Measurements from ENCODE around the gene CAMTA1.

Gene CAMTA1

DNA sequence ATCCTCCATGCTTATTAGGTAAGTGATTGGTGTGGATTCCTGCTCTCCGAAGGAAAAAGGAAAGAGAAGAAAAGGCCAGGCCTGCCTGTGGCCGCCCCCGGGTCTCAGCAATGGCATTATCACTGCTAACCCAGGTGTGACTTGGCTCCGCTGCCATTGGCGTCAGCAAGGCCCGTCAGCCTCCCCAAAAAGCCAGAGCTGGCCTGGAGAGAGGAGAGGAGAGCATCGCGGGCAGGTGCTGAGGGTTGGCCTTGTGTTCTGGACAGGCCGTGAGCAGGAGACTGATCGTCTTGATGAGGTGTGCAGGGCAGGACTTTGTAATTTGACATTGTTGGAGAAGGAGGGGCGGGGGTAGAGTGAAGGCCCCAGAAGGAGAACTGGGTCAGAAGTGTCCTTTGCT is 186.4 kb downstream of the CAMTA1 start:
- DNase-seq (ENCODE audit: low read depth in 3 of 3), result no peak

DNA sequence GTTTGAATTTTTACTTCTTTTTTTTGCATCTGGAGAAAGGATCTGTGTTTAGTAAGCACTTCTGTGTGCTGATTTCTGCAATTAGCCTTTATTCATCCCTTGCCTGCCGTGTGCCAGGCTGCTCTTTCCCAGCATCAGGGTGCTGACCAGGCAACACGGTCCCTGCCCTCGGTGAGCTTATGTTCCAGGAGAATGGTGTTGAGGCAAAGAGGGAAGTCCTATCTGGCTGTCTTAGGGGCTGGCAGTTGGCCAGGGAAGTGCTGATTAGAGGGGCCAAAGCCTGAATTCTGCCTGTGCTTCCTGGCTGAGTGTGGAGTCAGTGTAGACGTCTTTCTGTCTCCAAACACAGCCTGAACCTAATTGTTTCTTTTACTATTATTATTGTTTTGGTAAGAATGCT is 187.1 kb downstream of the CAMTA1 start:
- DNase-seq (ENCODE audit: low read depth in 3 of 3), result no peak

DNA sequence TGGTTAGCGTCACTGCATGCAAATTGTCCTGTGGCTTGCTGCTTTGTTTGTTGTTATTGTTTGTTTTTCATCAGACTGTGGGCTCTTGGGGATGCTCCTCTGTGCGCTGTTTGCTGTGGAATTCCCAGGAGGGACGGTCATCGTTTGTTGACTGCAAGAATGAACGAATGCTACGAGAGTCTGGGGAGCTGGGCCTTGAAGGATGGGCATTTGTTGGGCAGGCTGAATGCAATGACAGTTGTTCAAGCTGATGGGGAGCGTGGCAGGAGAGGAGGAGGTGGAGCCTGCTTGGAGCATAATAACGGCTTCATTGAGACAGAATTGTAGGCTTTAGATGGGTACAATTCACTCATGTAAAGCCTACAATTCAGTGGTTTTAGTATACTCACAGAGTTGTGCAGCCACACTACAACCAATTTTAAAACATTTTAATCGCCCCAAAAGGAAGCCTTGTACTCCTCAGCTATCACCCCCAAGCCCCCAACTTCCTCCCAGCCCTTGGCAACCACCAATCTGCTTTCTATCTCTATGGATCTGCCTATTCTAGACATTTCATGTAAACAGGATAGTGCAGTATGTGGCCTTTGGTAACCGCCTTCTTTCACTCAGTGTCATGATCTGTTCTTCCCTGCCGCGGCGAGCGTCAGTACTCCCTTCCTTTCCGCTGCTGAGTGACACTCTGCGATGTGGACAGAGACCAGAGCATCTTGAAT is 190.2 kb downstream of the CAMTA1 start:
- no peak for DNase-seq (ENCODE audit: low read depth in 3 of 3)

DNA sequence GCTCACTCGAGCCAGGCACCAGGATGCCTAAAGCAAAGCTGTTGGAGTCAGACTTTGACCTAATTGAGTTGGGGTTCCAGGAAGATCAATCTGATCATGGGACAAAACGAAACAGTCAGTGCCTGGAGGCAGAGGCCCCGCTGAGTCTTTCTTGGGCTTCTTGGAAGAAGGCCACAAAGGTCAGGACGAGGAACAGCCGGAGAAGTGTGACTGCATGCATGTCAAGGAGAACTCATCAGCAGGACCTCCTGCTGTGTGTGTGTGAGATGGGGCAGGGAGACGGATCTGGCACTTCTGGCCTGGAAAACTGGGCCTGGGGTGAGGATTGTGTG is 190.8 kb downstream of the CAMTA1 start:
- no peak for DNase-seq (ENCODE audit: low read depth in 3 of 3)

DNA sequence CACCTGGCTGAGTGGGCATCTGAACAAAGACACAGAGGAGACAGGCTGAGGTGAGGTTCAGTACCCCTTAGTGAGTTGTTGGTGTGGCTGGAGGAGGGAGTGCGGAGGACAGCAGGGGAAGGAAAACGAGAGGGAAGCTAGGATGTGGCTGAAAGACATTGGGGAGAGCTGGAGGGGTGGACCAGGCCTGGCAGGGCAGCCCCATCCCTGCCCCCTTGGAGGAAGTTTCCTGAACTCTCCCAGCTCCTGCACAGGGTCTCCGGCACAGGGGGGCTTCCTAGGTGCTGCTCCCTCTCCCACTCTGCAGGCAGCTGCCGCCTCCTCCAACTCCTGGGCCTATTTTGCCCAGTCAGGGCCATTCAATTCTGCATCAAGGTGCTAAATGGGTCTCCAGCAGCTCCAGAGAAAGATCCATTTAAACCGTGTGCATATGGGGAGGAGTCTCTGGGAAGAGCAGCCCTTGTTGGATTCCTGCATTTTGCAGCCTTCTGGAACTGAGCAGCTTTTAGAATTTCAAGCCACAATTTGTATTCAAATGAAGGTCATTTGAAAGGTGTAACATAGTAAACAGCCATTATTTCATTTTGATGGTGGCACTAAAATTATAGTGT is 193.9 kb downstream of the CAMTA1 start:
- DNase-seq (ENCODE audit: low read depth in 3 of 3), result no peak

DNA sequence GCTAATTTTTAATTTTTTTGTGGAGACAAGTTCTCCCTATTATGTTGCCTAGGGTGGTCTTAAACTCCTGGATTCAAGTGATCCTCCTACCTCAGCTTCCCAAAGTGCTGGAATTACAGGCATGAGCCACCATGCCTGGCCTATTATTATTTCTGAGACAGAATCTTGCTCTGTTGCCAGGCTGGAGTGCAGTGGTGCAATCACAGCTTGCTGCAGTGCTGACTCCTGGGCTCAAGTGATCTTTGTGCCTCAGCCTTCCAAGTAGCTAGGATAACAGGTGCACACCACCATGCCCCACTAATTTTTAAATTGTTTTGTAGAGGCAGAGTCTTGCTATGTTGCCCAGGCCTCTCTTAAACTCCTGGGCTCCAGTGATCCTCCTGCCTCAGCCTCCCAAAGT is 196.3 kb downstream of the CAMTA1 start:
- DNase-seq (ENCODE audit: low read depth in 3 of 3), result no peak

DNA sequence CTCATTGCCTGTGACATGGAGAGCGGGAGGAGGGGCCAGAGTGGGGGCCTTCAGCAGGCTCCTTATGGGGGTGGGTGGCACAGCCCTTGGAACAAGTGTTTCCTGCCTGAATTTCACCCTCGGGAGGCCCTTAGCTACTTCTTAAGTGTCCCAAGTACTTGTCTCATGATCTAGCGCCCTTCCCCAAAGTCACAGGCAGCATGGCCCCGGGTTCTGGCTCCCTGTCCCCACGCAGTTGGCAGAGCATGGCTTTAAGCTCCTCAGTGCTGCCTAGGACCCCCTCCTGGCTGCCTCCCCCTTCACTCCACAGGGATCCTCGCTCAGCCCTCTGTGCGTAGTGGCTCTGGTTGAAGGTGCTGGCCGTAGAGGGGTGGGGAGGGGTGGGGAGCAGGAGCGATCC is 197.2 kb downstream of the CAMTA1 start:
- DNase-seq (ENCODE audit: low read depth in 3 of 3), result no peak

DNA sequence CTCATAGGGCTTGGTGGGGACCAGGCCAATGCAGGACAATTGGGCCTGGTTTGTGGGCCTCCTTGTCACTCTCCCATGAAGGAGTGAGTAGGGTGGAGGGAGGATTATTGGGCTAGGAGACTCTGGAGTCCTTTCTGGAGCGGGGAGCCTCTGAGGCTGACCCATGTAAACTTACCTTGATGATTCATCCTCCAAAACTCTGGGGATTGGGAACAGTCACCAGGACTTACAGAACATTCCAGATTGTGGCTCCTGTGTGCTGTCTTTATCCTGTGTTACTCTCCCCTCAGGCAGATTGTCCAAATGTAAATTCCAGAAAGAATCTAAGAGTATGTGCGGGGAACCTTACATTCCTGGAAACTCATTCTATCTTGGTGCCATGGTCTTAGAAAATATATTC is 197.6 kb downstream of the CAMTA1 start:
- DNase-seq (ENCODE audit: low read depth in 3 of 3), result no peak

DNA sequence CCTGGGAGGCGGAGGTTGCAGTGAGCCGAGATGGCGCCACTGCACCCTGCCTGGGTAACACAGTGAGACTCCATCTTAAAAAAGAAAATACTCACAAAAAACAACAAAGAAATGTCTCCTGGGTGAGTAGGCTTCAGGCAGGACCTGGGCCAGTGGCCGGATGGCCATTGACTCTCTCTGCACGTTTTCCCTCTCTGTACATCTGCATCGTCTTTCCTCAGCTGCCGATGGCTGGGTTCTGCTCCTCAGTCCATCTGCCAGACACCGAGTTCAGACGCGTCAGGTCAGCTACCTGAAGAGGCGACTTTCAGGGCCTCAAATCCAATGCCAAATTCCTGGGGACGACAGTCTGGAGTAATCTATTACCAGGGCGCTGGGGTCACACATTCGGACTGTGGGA is 199.3 kb downstream of the CAMTA1 start:
- no peak for DNase-seq (ENCODE audit: low read depth in 3 of 3)

DNA sequence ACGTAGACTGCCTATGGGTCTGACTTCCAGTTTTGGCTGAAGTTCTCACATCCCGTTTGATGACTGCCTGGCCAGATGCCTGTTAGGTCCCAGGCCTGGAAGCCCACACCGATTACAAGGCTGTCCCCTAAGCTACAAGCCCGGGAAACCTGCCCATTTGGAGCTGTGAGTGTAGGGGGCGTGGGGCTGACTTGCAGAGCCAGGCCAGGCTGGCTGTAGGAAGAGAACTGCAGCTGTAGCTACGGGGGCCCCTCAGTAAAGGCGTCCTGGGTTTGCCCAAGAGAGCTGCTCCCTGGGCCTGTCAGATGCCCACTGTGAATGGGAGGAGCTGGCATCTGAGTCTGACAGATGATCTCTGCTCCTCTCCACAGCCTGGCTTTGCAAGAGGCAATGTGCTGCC is 199.7 kb downstream of the CAMTA1 start:
- no peak for DNase-seq (ENCODE audit: low read depth in 3 of 3)

DNA sequence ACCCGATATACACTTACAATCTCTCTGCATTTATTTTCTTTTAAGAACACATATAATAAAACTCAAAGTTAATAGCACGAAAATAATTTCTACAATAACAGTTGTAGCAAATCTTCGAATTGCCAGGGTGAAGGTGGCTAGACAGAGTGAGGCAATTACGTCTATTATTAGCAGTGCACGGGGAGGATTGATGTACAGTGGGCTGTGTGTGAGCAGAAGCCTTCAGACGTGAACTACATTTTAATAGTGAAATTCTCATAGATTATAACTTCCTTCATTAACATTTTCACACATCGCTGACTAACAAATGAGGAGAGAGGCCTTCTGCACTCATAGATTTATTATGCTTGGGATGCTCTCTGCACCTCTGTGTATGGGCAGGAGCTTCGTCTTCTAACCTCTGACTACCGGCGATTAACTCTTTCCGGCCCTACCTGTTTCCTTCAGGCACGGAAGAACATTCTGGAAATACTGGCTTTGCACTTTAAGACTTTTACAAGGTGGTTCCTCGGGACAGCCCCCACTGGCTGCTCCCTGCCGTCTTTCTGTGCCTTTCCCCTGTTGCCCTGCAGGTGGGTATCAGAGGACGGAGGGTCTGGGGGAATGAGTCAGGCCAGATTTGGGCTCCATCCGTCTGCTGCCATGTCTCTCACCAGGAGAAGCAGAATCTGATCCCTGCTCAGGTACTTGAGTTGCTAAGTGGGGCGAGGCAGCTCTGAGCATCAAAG is 200.5 kb downstream of the CAMTA1 start:
- no peak for DNase-seq (ENCODE audit: low read depth in 3 of 3)

DNA sequence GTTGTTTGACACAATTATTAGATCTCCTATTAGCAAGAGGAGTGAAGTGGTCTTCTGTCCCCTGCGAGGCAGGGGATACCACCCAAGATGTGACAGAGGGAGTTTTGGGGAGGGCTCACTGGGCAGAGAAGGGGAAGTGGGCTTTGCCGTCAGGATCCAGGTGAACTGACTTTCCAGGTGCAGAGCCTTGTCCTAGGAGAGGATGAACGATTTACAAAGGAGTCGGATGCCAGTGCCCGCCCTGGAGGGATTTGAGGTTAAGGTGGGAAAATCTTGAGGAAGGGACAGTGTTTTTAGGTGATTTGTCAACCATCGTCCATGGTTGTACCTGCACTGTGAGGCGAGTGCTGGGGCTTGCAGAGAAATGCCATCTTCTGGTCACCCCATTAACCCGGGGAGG is 201.0 kb downstream of the CAMTA1 start:
- DNase-seq (ENCODE audit: low read depth in 3 of 3), result no peak

DNA sequence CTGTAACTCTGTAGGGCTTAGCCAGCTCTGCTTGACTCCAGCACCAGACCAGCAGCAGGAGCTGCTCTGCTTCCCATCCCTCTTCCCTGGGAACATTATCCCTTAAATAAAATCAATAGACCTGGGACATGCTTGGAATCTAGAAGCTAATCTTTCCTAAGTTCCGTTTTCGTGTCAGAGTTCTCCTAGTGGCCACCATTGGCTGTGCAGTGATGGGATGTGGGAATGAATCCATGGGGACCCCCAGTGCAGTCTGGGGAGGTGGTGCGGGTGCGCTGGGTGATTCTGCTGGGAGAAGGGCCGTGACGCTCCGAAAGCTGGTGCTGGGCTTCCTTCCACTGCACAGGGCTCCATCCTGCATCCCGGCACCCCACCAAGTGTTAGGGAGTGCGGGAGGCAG is 202.7 kb downstream of the CAMTA1 start:
- no peak for DNase-seq (ENCODE audit: low read depth in 3 of 3)

DNA sequence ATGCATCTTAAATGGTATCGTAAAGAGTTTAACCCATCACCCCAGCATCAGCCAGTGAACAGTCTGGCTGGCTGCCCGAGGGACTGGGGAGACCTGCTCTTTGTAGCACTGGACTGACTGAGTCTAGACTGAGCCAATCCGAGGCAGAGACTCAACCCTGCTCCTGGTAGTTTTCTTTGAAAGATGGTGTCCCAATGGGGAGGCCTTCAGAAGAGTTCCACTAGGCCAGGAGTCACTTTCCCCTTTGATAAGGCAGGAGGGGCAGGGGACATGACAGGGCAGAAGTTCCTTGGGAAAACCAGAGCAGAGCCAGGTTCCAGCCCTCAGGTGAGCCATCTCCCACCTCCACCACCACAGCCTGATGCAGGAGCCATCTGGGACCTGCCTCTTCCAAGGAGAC is 203.5 kb downstream of the CAMTA1 start:
- no peak for DNase-seq (ENCODE audit: low read depth in 3 of 3)

DNA sequence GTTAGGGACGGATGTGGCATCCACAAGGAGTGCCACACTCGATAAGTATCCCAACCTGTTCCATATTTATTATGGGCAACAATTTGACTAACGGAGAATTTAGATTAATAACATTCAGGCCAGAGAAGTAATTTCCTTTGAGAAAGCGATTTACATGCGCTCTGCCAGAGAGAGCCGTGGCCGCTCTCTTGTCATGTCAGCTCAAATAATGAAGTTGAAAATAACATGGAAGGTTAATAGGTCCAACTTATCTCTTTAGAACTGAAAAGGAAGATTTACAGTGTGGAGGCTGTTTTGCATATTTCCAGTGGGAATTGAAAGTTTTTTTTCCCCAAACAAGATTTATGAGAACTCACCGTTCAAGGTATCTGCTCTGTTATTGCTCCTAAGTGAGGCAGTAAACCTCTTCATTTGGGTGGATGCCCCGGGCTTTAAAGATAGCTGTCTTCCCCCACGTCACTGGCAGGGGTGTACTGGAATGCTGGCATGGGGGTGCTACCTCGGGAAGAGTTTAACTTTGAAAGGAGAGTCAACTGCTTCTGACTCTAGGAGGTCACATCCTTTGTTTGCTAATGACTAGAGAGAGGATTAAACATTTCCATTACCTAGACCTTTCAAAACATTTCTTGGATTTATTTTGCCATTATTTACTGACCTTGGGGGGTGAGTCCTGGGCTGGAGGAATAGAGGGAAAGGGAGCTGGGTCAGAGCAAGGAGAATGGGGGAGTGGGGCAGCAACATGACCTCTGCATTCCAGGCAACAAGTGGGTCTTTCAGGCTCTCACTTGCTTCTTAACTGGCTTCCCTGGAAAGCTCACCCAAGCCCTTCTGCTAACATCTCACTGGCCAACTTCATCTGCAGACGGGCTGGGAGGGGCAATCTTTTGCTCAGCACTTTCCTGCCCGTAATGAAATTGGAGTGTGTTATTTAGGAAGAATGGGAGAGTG is 204.2 kb downstream of the CAMTA1 start:
- no peak for DNase-seq (ENCODE audit: low read depth in 3 of 3)

DNA sequence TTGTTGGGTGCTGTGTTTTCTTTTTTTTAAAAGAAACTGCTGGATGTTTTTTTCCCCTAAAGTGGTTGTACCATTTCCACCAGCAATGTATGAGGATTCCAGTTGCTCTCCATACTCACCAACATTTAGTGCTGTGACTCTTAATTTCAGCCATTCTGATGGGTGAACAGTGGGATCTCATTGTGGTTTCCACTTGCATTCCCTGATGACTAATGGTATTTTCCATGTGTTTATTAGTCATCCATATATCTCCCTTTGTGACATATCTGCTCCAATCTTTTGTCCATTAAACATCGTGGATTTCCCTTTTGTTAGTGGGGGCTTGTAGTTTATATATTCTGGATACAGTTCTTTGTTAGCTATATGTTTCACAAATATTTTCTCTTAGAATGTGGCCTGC is 206.0 kb downstream of the CAMTA1 start:
- no peak for DNase-seq (ENCODE audit: low read depth in 3 of 3)

DNA sequence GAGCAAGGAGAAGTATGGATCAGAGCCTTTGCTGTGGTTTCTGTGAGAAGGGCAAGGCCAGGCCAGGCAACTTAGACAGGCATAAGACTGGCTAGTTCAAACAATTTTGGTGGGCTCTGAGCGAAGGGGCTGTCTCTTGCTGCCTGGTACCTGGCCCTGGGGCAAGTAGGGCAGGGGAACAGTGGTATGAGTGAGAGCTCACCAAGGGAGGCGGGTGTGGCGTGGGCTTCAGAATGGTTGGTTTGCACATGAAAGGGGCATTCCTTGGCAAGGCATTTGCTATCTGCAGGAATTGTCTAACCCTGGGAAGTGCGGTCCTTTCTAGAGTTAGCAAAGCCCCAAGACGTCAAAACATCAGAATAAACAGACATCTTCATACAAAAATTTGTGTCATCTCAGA is 210.5 kb downstream of the CAMTA1 start:
- no peak for DNase-seq (ENCODE audit: low read depth in 3 of 3)

DNA sequence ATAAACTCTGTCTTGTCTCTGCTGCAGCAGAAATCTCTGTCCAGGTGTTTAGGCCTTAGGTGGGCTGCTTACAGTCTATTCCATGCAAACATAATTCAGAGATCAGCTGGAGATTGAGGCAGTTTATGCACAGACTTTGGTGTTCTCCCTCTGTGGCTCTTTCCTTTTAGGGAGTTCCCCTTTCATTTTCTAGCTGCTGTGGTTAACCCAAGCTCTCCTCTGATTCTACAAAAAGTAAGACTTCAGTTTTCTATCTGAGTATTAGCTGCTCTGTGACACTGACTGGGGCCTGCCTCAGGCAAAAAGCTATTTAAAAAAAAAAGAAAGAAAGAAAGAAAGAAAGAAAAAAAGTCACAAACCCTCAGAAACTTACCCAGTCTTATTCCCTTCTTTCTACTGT is 211.1 kb downstream of the CAMTA1 start:
- no peak for DNase-seq (ENCODE audit: low read depth in 3 of 3)

DNA sequence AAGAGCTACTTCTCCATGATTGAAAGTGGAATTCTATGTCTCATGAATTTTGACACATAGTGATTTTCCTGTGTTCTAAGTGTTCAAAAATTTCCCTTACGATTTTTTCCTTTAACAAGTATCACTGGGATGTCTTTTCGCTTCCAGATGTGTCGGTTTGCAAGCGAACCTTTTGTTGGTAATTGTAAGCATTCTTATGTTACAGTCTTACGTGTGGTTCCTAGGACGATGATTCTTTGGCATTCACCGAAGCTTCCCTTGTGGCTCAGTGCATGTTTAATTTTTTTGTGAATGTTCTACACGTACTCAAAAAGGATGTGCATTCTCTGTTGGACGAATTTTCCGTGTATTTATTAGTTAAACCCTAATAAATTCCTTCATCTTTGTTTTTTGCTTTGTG is 211.6 kb downstream of the CAMTA1 start:
- no peak for DNase-seq (ENCODE audit: low read depth in 3 of 3)

DNA sequence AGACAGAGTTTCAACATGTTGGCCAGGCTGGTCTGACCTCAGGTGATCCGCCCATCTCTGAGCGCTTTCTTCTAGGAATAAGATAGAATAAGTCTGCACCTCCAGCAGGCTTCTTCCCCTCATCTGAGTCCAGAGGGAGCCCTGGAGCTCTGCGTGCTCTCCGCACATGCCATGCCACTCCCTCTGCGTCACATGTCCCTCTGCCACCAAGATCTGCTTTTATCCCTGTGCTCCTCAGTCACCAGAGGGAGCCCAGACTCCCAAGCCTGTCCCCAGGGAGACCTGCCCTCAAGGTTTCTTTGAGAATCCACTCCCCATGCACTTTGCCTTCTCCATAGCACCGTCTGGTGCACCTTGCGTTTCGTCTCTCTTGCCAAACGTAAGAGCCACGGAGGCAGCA is 213.0 kb downstream of the CAMTA1 start:
- DNase-seq (ENCODE audit: low read depth in 3 of 3), result no peak

DNA sequence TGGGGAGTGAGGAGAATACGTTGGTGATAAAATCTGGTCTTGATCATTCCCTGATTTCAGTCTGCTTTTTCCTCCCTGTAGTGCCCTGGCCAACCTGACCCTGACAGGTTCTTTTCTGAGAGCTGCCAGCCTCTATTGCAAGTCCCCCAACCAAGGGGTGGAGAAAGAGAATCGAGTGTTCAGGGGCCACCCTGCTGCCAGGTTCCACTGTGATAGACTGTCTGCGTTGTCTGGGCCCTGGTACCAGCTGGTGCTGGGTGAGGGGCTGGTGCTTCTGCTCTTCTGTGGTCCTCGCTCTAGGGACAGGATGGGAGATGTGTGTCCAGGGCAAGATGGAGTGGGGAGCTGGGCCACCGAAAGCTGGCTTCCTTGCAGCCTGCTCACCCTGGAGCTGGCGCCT is 214.6 kb downstream of the CAMTA1 start:
- no peak for DNase-seq (ENCODE audit: low read depth in 3 of 3)

DNA sequence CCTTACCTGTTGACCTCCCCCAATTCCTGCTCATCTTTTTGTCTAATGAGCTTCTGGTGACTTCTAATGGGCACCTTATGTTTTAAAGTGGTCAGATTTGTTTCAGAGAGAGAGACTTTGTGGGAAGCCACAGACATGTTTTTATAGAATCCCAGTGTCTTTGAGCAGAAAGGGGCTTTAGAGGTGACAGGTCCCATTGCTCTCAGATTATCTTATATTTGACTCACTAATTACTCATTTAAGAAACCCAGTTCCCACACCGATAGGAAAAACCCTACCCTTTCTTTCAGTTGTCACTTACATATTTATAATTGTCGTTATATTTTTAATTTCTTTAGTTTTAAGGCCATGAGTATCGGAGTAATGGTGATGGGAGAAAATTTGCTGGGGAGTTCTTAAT is 215.5 kb downstream of the CAMTA1 start:
- DNase-seq (ENCODE audit: low read depth in 3 of 3), result no peak

Data from stimulated activated CD4-positive, alpha-beta T cell treated with anti-CD3 and anti-CD28 coated beads, TNF-alpha, amount 100 ng/mL, for 48 hours (primary cell).